ENCODE measurements around the gene TRPM2.

Gene TRPM2

GRCh38 chr21:44318489-44319285, 34.7 kb upstream of the TRPM2 start:
- Histone ChIP-seq H3K27me3 (ENCODE audit: insufficient read depth, low read depth, severe bottlenecking) (no peaks in the 10 kb centered on the region), H3K36me3 (peaks cover 84% of the 10 kb centered on the region), H3K27ac (no peak overlapping the region), H3K9me3 (ENCODE audit: severe bottlenecking) (no peaks in the 10 kb centered on the region), H3K4me3 (ENCODE audit: low read depth, low read length) (no peak overlapping the region)
- TF ChIP-seq, protein P1, sequence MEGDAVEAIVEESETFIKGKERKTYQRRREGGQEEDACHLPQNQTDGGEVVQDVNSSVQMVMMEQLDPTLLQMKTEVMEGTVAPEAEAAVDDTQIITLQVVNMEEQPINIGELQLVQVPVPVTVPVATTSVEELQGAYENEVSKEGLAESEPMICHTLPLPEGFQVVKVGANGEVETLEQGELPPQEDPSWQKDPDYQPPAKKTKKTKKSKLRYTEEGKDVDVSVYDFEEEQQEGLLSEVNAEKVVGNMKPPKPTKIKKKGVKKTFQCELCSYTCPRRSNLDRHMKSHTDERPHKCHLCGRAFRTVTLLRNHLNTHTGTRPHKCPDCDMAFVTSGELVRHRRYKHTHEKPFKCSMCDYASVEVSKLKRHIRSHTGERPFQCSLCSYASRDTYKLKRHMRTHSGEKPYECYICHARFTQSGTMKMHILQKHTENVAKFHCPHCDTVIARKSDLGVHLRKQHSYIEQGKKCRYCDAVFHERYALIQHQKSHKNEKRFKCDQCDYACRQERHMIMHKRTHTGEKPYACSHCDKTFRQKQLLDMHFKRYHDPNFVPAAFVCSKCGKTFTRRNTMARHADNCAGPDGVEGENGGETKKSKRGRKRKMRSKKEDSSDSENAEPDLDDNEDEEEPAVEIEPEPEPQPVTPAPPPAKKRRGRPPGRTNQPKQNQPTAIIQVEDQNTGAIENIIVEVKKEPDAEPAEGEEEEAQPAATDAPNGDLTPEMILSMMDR (IDR thresholded peaks at IDR 0.05; ENCODE audit: low read depth, low read length): no peak
- DNase-seq: no peak

- Histone ChIP-seq H3K36me3 (peaks cover 88% of the 10 kb centered on the region), H3K27ac (no peak overlapping the region), H3K9me3 (ENCODE audit: severe bottlenecking) (no peaks in the 10 kb centered on the region), H3K4me3 (ENCODE audit: low read depth, low read length) (no peak overlapping the region), H3K27me3 (ENCODE audit: insufficient read depth, low read depth, severe bottlenecking) (no peaks in the 10 kb centered on the region)
- TF ChIP-seq, protein P1 (IDR thresholded peaks at IDR 0.05; ENCODE audit: low read depth, low read length): no peak
- no peak for DNase-seq
Measured at GRCh38 chr21:44319407-44320065, 33.9 kb upstream of the TRPM2 start.

- no peak for DNase-seq
- H3K27me3 ChIP-seq (ENCODE audit: insufficient read depth, low read depth, severe bottlenecking): no peaks in the 10 kb centered on the region
- no peak overlapping the region for H3K4me3 ChIP-seq (ENCODE audit: low read depth, low read length)
- TF ChIP-seq, protein P1 (IDR thresholded peaks at IDR 0.05; ENCODE audit: low read depth, low read length): no peak
- no peaks in the 10 kb centered on the region for H3K9me3 ChIP-seq (ENCODE audit: severe bottlenecking)
- peaks cover 88% of the 10 kb centered on the region for H3K36me3 ChIP-seq
- no peak overlapping the region for H3K27ac ChIP-seq
Measured at GRCh38 chr21:44320847-44321246, 32.6 kb upstream of the TRPM2 start.

DNA sequence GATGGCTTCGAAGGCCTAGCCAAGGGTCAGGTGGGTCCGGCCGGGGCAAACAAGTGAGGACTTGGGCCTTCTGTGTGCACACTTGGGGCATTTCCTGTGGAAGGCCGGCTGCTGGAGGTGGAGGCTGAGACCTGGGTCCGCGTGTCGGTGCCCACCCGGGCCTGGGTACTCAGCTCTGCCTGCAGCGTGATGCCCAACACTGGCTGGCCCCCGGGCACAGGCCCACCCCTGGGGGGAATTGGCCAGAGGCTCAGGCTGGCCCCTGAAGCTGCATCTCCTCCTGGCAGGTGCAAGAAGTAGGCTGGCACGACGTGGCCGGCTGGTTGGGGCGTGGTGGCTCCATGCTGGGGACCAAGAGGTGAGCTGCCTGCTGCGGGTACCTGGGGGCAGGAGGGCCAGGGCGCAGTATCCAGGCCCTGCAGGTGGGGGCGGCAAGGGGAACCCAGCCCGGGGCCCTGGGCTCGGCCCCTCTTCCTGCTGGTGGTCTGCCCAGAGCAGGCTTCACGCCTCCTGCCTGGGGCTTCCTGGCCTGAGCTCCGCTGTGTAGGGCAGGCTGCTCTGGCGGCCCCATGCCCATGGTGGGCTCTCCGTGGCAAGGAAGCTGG, 31.5 kb upstream of the TRPM2 start:
- no peak overlapping the region for H3K4me3 ChIP-seq (ENCODE audit: low read depth, low read length)
- no peak for DNase-seq
- TF ChIP-seq, protein P1 (IDR thresholded peaks at IDR 0.05; ENCODE audit: low read depth, low read length): no peak
- no peaks in the 10 kb centered on the region for H3K9me3 ChIP-seq (ENCODE audit: severe bottlenecking)
- no peak overlapping the region for H3K27ac ChIP-seq
- no peaks in the 10 kb centered on the region for H3K27me3 ChIP-seq (ENCODE audit: insufficient read depth, low read depth, severe bottlenecking)
- H3K36me3 ChIP-seq: peaks cover 86% of the 10 kb centered on the region

DNA sequence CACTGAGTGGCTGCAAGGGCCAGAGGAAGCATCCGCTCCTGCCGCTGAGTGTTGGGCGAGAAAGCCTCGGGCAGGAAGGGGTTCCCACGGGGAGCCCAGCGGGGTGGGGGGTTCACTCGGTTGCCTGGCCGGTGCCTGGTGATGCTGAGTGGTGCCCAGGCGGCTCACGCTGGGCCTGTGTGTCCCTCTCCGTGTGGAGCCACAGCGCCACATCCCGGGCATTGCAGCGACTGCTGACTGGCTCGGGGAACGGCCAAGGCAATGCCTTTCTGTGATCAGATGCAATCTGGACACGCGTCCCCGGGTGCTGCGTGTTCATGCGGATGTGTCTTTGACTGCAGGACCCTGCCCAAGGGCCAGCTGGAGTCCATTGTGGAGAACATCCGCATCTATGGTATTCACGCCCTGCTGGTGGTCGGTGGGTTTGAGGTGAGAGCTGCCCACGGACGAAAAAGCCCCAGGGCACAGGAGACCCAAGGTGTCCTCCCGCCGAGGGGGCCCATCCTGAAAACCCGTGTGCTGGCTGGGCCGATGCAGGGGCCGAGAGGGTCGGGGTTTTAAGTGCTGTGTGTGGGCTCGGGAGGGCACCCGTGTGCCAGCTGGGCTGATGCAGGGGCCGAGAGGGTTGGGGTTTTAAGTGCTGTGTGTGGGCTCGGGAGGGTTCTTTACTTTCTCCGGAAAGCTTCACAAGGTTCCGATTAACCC, 30.6 kb upstream of the TRPM2 start:
- H3K36me3 ChIP-seq: peaks cover 86% of the 10 kb centered on the region
- no peak for DNase-seq
- H3K9me3 ChIP-seq (ENCODE audit: severe bottlenecking): no peaks in the 10 kb centered on the region
- H3K4me3 ChIP-seq (ENCODE audit: low read depth, low read length): no peak overlapping the region
- H3K27me3 ChIP-seq (ENCODE audit: insufficient read depth, low read depth, severe bottlenecking): no peaks in the 10 kb centered on the region
- H3K27ac ChIP-seq: no peak overlapping the region
- TF ChIP-seq, protein P1 (IDR thresholded peaks at IDR 0.05; ENCODE audit: low read depth, low read length): no peak
